Superior temporal gyrus (tissue), 1 donor: Measurements from ENCODE around the gene ILF2.

Experiments used
- DNase-seq: peaks from one replicate; pipeline ENCODE4 v3.0.0-alpha.2; 2016; ENCODE audit errors: extremely low spot score

Gene ILF2

DNA sequence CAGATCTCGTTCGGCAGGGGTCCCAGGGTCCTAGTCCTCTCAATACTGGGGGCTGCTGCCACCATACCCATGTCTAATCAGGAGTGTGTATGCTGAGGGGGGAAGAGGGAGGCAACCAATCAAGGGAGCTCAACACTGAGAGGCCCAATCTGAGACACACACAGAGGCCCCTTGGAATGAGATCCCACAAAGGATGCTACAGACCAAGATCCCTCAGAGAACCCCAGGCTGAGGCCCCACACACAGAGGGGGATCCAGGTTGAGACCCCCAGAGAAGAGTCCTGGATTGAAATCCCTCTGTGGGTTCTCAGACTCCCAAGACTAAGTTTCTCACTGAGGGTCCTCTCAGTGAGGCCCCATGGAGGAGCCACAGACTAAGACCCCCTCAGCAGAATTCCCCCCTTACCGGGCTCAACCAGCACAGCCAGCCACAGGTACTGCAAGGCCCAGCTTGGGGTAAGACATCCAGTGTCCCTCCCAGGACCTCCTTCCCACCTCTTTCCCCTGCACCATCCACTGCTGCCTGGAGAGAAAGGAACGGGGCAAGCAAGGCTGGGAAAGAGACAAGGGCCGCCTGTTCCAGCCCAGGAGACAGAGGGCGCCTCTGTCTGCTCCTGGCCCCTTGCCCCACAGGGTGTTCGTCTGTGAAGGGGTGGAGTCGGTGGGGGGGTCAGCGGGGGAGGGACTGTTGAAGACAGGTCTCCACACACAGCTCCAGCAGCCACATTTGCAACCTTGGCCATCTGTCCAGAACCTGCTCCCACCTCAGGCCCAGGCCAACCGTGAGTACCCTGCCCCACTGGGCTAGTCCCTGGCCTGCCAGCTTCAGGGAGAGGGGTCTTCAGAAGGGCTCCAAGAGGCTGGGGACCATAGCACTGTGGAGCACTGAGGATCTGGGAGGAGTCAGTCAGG is 42.8 kb downstream of the ILF2 start, which contains the start of gene S100A1:
Gene S100A1, plus strand, starts transcription at position 720 of the 912 bp plus-strand sequence. CDS start 2,088 bp downstream, outside the sequence.
- peak; percentile 76 for DNase-seq

GRCh38 chr1:153626904-153627714 is 43.7 kb downstream of the ILF2 start, which contains the start of gene S100A13:
Gene S100A13, minus strand, starts transcription at chr1:153627505. Its CDS starts 1,033 bp downstream, at chr1:153626472.
- peak; percentile 57 for DNase-seq

- DNase-seq, result no peak
Observed at GRCh38 chr1:153626477-153626903, 44.3 kb downstream of the ILF2 start.

DNA sequence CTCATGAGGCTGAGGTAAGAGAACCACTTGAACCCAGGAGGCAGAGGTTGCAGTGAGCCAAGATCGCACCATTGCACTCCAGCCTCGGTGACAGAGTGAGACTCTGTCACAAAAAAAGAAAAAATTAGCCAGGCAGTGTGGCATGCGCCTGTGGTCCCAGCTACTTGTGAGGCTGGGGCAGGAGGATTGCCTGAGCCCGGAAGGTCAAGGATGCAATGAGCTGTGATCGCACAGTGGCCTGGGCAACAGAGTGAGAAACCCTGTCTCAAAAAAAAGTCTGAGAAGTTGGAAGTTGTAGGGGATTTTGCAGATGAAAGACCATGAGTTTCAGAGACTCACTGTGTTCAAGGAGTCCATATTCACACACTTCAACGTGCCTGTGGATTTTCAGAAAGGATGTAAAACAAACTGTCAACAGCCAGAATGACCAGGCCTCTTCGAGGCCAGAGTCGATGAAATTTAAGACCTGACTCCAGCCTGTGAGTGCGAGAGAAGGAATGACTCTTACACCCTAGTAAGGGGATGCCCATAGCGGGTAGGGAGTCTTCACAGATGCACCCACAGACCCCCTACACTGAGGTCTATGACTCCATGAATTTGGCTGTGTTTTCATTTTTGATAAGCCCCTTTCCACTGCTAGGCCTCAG is 45.7 kb downstream of the ILF2 start:
- DNase-seq, result no peak

DNA sequence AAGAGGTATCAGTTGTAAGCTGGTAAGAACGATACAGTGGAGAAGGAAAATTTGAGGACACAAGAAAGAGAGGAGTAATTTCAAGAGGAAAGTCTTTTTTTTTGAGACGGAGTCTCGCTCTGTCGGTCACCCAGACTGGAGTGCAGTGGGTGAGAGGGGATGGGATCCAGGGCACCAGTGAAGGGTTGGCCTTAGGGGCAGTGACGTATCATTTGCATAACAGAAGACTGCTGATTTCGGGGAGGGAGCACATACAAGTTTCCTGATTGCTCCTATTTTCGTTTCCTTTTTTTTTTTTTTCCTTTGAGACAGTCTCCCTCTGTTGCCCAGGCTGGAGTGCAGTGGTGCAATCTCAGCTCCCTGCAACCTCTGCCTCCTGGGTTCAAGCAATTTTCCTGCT is 47.7 kb downstream of the ILF2 start:
- no peak for DNase-seq

DNA sequence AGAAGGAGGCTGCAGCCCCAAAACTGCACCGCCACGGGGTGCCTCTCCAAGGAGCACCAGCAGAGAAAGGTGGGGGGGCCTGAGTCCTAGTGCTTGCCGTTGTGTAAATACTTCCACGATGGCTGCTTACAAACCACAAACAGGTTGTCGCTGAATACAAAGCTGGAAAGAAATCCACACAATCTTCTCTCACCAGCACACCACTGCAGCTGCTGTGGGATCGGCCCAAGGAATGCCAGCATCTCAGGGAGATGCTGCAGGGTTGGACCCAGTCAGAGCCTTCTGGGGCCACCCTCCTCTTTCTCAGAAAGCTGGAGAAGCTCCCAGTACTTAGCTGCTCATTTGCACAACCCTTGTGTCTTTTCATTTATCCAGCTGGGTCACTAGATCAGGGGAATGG is 51.6 kb downstream of the ILF2 start:
- DNase-seq, result no peak

GRCh38 chr1:153617663-153618062 is 53.1 kb downstream of the ILF2 start:
- DNase-seq, result no peak

GRCh38 chr1:153616917-153617311 is 53.9 kb downstream of the ILF2 start:
- DNase-seq, result no peak

DNA sequence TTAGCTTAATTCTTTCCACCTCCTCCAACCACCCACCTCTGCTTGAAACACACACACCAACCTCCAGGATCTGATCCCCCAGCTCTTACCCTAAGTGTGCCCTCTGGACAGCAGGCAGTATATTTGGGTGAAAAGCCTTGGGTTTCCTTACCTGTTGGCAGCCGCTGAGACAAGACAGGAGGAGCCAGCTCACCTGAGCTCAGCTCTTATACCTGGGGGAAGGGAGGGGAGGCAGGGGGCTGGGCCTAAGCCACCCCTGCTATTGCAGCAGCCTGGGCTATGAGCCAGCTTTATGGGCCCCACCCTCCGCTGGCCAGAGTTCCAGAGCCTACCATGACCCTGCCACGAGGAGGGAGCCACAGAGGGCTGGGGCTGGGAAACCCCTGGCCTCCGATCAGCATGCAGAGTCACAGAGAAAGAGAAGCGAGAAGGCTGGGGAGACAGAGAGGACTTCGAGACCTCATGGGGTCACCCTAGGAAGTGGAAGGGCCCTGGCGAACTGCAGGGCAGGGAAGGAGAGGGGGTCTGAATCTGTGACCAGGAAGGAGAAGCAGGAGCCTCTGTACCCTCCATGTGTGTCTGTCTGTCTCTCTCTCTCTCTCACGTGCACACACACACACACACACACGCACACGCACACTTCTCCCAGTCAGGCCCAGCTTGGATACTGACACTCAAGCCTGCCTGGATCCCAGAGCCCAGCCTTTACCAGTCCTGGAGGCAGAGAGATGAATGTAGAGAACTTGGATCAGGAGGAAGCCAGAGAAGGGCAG is 54.5 kb downstream of the ILF2 start, which contains the start of gene S100A14:
Gene S100A14, minus strand, starts transcription at position 182 of the 773 bp plus-strand sequence. CDS start 467 bp downstream, outside the sequence.
- DNase-seq, result no peak

DNA sequence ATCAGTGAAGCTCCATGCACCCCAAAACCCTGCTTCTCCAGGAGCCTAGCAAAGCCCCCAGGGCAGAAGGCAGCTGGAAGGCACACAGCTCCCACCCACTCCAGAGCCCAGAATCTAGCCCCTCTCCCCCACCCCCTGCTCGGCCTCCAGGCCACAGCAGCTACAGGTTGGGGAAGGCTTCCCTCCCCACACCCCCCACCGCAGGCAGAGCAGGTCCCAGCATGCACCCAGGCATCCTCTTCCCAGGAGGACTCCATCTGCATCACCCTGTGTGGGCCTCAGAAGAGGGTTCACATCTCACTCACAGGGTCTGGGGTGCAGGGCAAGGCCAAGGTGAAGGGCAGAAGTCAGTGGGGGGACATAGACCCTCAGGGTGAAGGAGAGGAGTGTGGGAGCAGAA is 55.4 kb downstream of the ILF2 start:
- DNase-seq, result no peak

DNA sequence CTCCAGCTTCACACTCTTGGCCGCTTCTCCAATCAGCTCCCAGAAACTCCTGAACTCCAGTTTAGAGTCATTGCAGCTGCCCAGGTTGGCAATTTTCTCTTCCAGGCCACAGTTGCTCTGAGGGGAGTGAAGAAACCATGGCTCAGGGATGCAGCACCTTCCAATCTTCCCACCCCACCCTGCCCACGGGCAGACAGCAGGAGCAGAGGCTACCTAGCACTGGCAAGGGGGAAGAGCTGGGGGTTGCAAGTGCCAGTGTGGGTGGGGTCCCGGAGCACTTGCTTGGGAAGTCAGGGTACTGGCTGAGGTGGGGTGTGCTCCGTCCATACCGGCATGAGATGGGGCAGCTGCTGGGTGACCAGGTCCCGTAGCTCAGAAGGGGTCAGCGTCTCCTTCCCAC is 55.9 kb downstream of the ILF2 start:
- no peak for DNase-seq

DNA sequence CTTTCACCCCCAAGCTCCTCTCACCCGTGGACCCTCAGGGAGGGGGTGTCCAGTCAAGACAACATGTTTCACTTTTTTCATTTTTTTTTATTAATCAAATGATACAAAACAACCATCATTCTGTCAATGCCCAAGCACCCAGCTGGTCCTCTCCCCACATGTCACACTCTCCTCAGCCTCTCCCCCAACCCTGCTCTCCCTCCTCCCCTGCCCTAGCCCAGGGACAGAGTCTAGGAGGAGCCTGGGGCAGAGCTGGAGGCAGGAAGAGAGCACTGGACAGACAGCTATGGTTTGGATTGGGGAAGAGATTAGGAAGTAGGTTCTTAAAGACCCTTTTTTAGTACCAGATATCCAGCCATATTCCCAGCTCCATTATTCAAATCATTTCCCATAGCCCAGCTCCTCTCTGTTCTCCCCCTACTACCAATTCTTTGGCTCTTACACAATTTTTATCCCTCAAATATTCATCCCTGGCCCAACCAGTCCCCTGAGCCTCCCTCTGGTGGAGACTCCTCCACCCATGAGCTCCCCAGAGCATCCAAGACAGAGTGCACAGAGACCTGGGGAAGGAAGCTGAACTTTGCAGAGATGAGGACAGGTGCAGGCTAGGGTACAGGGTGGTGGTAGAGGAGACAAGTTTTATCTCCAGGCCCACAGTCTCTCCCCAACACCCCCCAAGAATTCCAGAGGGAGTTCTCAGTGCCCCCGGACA is 56.4 kb downstream of the ILF2 start:
- DNase-seq, result no peak

GRCh38 chr1:153613406-153613805 is 57.4 kb downstream of the ILF2 start:
- DNase-seq, result no peak

- DNase-seq, result no peak
Observed at GRCh38 chr1:153612755-153613331, 58.0 kb downstream of the ILF2 start, which contains the start of gene S100A16. Gene S100A16, minus strand, starts transcription at chr1:153613137. Its CDS starts 4,986 bp downstream, at chr1:153608151.

GRCh38 chr1:153612111-153612754 is 58.6 kb downstream of the ILF2 start:
- no peak for DNase-seq
